GM15510 (cell line): Measurements from ENCODE around the gene LRP5.

Experiments
- POLR2A ChIP-seq: IDR thresholded peaks from 3 replicates; pipeline ENCODE4 v1.6.1; 2011; ENCODE audit warnings: borderline replicate concordance; ENCODE audit not compliant: insufficient read length; ENCODE audit errors: extremely low read depth

LRP5 gene

GRCh38 chr11:68329978-68330699, 17.7 kb downstream of the LRP5 start:
- TF ChIP-seq POLR2A, result no peak

DNA sequence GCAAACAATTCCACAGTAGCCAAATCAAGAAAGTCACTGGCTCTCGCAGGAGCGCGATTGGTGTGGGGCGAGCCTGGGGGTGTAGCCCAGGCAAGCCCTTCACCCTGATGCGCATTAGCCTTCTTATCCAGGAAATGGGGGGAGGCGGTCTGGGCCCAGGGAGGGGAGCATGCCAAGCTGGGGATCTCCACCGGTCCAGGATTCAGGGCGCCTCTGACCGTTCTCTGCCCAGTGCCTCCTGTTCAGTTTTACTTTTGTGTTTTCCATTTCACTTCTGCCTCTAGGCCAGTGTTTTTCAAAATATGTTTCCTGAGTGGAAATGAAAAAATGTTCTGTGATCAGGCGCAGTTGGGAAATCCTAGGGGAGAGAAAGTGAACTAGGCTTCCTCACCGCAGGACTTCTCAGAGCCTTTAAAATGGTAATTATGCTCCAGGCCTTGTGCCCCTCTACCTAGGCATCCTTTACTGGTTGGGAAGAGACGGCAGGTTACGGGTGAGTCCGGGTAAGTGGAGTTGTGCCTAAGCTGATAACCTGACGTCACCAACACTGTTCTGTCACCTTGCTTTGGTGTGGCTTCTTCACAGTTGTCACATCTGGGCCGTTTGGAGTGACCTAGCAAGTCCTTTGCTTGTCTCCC, 18.4 kb downstream of the LRP5 start:
- TF ChIP-seq POLR2A, result no peak

DNA sequence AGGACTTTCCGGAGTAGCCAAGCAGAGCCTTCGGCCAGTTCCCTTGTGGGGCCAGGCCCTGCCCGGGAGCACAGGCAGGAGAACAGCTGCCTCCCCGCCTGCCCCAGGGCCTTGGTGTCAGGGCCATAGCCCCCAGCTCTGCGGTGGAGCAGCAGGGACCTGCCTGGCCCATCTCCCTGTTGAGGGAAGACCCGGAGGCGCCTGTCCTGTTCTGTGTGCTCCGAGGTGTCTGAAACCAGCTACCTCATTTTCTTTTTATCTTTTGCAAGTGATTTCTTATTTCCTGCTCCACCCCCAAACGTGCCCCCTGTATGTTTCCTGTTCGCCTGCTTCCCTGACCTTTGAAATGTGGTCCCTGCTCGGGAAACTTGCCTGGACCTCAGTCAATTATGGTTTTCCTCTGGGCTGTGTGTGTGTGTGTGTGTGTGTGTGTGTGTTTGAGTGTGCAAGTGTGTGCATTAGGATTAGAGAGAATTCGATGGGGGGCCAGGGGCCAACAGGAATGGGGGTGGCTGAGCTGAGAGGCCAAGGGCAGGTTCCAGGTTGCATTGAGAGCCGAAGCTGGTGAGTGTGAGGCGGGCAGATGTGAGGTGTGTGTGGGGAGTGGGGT, 19.1 kb downstream of the LRP5 start:
- TF ChIP-seq POLR2A, result no peak

- no peak for TF ChIP-seq POLR2A
Measured at GRCh38 chr11:68332186-68332585, 19.8 kb downstream of the LRP5 start.

DNA sequence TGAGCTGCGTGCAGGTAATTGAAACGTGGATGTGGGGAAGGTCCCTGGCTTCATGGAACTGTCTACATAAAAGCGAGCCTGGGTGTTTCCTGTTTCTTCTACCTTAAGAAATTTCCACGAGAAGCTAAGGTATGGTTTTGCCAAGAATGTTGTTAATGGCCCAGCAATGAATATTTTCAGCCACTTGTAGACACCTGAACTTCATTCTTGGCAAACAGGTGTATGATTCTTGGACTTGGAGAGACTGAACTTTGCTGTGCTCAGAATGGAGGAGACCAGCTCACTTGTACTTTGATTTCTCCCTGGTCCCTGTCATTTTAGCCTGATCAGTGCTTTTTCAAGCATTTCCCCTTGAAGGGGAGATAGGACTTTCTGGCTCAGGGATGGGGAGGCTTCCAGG, 20.8 kb downstream of the LRP5 start:
- no peak for TF ChIP-seq POLR2A

GRCh38 chr11:68334923-68335322, 22.5 kb downstream of the LRP5 start:
- TF ChIP-seq POLR2A, result no peak

GRCh38 chr11:68335683-68336082, 23.3 kb downstream of the LRP5 start:
- TF ChIP-seq POLR2A, result no peak

DNA sequence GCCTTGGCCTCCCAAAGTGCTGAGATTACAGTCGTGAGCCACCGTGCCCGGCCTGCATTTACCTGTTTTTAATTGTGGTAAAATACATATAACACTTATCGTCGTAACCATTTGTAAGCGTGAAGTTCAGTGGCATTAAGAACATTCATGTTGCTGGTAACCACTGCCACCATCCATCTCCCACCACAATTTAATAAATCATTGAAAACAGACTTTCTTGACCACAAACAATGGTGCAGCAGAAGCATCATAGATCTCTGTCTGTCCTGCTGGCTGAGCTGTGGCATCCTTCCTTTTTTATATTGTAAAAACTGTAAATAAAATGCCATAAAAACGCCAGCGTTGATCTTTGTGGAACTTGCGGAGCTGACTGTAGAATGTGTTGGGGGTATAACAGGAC, 24.3 kb downstream of the LRP5 start:
- TF ChIP-seq POLR2A, result no peak

- TF ChIP-seq POLR2A, result no peak
Measured at GRCh38 chr11:68337399-68337835, 25.0 kb downstream of the LRP5 start.

- TF ChIP-seq POLR2A, result no peak
Measured at GRCh38 chr11:68338051-68338780, 25.8 kb downstream of the LRP5 start.

DNA sequence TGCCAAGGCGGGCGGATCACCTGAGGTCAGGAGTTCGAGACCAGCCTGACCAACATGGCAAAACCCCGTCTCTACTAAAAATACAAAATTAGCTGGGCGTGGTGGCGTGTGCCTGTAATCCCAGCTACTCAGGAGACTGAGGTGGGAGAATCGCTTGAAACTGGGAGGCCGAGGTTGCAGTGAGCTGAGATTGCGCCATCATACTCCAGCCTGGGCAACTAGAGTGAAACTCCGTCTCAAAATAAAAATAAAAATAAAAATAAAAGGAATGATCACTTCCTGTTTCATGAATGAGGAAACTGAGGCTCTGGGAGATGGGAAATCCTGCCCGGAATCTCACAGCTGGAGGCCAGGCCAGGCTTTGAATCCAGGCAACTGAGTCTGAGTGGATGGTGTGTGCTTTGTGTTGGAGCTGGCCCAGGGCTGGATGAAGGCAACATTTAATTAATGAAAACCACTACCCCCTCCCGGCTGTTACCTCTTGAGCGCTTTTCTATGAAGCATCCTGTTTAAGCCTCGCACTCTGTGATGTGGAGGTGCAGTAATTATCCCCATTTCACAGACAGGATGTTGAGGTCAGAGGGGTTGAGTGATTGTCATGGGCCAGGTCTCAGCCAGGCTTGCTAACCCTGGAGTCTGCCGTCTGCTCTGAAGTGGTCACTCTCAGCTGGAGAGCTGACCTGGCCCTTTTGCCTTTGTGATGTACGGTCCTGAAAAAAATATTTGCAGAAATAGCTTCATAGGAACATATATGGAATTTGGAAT, 27.8 kb downstream of the LRP5 start:
- no peak for TF ChIP-seq POLR2A

DNA sequence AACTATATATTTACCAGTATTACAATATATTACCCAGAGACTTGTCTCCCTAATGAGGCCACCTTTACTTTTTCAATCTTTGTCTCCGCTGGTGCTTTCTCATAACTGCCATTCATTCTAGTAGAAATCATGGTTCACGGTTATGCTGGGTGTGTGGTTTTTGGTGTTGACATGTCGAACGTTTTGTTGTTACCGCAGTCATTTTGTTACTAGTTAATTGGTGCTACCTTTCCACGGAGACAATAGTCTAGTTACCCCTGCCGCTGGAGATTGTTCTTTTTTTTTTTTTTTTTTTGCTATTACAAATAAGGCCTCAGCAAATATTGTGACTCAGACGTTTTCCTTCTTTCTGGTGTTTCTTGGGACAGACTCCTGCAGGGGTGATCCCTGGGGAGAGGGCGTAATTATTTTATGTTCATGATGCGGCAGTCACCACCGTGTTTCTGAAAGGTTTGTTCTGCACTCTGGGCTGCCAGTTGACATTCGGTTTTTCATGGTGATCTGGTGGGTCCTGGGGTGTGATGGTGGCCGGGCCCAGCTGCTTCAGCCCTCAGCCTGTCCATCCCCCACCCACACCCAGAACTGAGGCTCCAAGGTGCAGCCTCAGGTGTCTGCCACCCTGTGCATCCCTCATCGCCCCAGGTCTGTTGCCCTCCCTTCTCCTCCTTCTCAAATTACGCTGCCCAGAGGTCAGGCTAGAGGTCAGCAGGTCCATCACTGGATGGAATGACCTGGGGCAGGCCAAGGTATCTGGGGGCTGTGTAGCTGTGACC, 28.6 kb downstream of the LRP5 start:
- TF ChIP-seq POLR2A, result no peak

DNA sequence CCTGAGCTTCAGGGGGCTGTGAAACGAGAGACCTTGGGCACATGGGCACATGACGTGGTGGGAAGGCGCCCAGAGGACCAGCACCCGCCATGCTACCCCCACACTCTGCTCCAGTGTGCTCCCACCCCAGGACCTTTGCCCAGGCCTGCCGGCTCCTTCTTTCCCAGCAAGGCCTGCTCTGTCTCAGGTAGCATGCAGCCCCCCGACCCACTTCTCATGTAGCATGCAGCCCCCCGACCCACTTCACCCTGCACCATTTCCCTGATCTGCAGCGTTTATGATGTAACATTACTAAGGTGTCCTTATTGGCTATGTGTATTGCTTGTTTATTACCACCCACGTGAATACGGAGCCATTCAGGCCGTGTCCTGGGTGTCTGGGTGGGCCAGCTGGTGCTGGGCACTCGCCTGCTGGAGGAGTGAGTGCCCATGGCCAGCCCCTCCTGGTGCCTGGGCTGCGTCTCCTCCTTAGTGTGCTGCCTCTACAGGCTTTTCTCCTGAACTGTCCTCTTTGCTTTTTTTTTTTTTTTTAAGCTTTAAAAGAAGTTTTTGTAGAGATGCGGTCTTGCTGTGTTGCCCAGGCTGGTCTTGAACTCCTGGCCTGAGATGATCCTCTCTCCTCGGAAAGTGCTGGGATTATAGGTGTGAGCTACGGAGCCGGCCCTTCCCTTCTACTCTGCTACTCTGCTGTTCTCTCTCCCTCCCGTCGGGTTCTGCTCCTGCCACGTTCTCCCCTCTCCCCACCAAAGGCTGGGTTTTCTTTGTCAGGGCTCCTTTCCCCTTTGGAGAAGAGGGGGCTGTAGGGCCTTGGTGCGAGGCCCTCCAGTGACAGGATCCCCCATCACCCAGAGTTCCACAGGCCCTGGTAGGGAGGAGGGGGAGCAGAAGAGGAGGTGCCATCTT, 29.4 kb downstream of the LRP5 start:
- TF ChIP-seq POLR2A, result no peak
